Adipose tissue (tissue), 3 donors: ENCODE measurements around the gene SCN3B. TPM values are rescaled to one million over a fixed set of nuclear protein-coding genes. Genes with fewer than 3 reads are reported as not detected.

Experiments used
- H3K27ac ChIP-seq: one replicate; pipeline ENCODE4 v1.5.1; 2013; ENCODE audit warnings: low read depth, low read length
- WGBS, 3 donors: extraction: QIAGEN DNeasy Blood & Tissue Kit; methylation state at CpG; one replicate each; pipeline ENCODE4 v1.1.7; 2013; 5-methylcytosine and 5-hydroxymethylcytosine counted together
- polyA plus RNA-seq, 3 donors: library from polyadenylated mRNA; stranded (reverse); fragments of 200-250 nt; gene quantifications; one replicate each; pipeline ENCODE4 v1.2.3, GENCODE V29; 2013
- donor health status: healthy with polysubstance abuse.
- donor health status: Bipolar disorder and iron deficiency.
- donor health status: healthy.

The SCN3B gene, protein sequence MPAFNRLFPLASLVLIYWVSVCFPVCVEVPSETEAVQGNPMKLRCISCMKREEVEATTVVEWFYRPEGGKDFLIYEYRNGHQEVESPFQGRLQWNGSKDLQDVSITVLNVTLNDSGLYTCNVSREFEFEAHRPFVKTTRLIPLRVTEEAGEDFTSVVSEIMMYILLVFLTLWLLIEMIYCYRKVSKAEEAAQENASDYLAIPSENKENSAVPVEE
- 1 to 10 TPM in 2 of 3 donors, under 1 TPM in 1; 0.70 to 1.7 (median 1.6) TPM for polyA plus RNA-seq

DNA sequence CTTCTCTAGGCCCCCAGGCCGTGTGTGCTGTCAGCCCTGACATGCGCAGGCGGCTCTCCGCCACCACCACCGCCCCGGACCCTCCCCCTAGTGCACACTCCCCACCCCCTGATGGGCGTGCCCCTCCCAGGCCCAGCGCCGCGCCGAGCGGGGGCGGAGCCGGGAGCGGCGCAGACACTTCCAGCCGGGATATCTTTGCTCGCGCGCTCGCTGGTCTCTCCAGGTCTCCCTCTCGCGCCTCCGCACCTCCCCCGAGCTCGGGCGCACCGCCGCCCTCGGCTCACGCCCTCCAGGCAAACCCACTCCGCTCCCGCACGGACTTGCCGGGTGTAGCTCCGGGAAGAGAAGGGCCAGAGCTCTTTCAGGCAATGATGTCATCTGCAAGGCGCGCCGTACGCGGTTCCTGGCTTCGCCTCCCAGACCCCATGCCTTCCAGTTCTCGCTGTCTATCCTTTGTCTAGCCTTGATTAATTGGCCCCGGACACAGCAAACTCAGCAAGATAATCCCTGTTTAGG is at the start of gene SCN3B:
SCN3B (minus strand) TSS at position 59 of the 516 bp plus-strand sequence. CDS start 823 bp downstream, outside the sequence.
- no peak within 1 kb of the TSS for H3K27ac ChIP-seq
- WGBS, 3 donors: 1 to 2% (median 1%) methylated on average over 33 to 44 of the region's 44 CpGs

DNA sequence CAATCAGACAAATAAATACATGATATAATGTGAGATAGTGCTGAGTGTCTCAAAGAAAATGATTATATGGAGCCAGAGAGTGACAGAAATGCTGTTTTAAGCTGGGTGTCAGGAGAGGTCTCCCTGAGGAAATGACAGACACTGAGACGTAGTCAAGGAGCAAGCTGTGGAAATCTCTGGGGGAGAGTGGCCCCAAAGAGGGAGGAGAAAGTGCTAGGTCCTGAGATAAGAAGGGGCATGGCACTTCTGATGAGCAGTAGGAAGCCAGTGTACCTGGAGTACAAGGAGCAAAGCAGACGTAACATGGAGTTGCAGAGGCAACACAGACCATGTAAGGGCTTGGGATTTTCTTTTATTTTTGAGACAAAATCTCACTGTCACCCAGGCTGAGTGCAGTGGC is 48.3 kb upstream of the SCN3B start:
- 63 to 71% (median 69%) methylated on average over 2 of the region's 2 CpGs for WGBS, 3 donors
- H3K27ac ChIP-seq: no peak overlapping the region

DNA sequence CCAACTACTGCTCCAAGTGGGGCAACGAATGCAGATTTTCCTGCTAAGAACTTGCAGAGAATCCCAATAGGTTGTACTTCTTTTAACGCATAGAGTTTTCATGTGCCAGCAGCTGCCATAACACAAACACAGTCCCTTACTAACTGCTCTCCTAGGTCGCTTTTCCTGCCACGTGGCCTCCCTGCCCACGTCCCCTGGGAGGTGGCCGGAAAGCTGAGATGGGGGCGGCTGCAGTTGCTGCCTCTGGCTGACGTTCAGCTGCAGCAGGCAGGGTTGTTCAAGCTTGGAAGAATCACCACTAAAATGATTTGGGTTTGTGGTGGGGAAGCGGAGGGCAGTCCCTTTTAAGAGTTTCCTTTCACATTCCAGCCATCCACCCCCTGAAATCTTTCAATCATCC is 47.7 kb upstream of the SCN3B start:
- no peak overlapping the region for H3K27ac ChIP-seq
- WGBS, 3 donors: 49 to 55% (median 53%) methylated on average over 9 of the region's 9 CpGs

DNA sequence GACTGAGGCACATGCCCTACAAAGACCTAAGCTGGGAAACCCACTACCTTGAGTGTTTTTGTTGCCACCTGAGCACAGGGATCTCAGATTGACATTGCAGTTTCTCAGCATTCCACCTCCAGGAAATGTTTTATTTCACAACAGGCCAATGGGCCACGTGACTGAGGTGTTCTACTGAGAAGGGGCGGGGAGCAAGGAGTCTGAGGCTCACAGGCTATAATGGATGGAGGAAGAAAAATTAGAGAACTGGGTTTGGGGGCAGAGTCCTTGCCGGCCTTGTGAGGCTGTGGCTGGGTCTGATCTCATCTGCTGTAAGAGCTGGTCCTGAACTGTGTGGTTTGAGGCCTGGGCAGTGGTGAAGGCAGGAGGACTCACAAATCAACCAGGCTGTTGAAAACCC is 46.3 kb upstream of the SCN3B start:
- H3K27ac ChIP-seq: no peak overlapping the region
- 54 to 81% (median 63%) methylated on average over 3 of the region's 3 CpGs for WGBS, 3 donors

DNA sequence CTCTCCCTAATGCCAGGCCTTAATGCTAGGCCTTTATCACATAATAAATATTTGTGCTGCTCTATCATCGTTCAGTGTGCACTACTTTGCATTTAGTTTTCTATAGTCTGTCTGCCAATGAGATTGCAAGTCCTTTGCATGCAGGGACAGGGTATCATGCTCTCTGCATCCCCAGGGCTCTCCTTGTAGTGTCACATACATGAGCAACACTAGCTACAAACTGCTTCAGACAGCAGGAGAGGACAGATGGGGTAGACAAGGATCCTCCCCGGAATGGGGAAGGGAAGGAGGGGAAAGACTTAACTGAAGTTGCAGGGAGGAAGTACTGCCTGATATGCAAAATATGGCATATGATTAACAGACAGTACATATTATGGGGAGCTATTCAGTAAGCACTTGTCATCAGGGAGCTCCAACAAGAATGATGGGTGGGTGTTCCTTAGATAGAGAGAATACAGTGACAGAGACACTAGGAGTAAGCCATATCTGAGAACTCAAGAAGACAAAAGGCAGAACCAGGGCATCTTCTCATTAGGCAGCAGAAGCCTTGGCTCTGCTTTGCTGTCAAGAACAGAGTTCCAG is 44.2 kb upstream of the SCN3B start:
- WGBS, 3 donors: 22 to 56% (median 38%) methylated on average over 2 of the region's 2 CpGs
- no peak overlapping the region for H3K27ac ChIP-seq

DNA sequence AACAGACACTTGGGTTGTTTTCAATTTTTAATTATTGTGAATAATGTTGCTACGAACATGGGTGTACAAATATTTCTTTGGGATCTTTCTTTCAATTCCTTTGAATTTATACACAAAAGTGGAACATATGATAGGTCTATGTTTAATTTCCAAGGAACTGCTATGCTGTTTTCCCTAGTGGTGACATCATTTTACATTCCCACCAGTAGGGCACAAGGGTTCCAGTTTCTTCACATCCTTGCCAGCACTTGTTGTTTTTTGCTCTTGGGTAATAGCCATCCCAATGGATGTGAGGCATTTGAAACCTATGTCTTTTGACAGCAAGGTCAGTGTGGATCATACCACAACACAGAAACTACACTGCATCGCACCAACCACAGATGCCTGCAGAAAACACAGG is 41.8 kb upstream of the SCN3B start:
- WGBS, 3 donors: 49 to 91% (median 88%) methylated on average over 2 of the region's 2 CpGs
- H3K27ac ChIP-seq: no peak overlapping the region

DNA sequence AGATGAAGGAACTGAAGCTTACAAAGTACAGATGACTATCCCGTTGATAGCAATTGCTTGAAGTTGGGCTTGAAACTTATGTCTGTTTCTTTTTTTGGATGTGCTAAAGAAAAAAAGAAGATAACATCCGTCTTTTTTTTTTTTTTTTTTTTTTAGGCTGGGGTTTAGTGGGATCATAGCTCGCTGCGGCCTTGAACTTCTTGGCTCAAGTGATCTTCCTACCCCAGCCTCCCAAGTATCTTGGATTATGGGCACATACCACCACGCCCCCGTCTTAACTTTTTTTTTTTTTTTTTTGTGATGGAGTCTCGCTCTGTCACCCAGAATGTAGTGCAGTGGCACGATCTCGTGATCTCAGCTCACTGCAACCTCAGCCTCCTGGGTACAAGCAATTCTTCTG is 40.8 kb upstream of the SCN3B start:
- no peak overlapping the region for H3K27ac ChIP-seq
- 84 to 88% (median 87%) methylated on average over 9 of the region's 9 CpGs for WGBS, 3 donors

DNA sequence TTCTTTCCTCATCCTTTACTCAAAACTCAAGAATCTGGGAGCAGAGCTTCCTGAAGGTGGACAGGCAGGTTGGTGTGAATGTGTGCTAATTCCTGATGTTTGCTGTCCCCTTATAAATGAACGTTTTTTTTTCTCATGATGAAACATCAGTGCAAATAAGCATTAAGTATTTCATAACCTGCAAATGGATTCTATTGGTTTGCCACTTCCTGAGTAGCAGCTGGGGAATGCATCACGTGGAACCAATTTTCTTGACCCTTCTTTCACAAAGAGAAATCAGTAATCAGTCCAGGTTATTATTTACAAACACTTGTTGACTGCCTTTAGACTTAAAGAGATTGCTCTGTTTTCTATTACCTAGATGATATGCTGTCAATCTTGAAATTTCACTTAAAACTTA is 40.1 kb upstream of the SCN3B start:
- WGBS, 3 donors: 27 to 46% (median 31%) methylated on average over 2 of the region's 2 CpGs
- no peak overlapping the region for H3K27ac ChIP-seq

DNA sequence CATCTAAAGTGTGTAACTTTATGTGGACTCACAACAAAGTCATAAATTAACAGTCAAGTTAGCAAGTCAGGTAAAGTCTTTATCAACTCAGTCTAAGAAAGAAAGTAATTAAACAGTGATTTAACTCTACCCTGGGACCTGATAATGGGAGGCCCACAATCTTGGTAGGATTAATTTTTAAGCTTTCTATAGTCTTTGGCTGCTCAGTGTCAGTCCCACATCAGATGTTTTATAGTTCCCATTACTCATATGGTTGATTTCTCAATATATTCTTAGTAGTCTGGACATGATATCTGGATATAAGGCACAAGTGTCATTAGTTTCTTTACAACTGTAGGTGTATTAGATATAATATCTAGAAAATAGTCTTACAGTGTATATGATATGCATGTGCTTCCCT is 38.5 kb upstream of the SCN3B start:
- no peak overlapping the region for H3K27ac ChIP-seq

DNA sequence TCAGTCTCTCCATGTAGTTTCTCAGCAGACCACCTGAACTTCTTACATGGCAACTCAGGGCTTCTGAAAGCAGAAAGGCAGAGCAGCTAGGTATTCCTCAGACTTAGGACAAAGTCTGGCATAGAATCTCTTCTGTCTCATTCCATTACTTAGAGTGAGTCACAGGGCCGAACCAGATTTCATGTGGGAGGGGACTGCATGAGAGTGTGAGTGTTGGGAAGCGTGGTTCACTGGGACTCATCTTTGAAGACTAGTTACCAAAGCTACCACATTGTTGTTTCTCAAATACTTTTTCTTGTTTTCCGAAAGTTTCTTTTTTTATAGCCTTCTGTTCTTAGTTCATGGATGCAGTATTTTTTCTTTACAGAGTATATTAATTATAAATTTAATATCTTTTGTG is 36.1 kb upstream of the SCN3B start:
- WGBS, 3 donors: 72 to 83% (median 75%) methylated on average over 3 of the region's 3 CpGs
- H3K27ac ChIP-seq: no peak overlapping the region

DNA sequence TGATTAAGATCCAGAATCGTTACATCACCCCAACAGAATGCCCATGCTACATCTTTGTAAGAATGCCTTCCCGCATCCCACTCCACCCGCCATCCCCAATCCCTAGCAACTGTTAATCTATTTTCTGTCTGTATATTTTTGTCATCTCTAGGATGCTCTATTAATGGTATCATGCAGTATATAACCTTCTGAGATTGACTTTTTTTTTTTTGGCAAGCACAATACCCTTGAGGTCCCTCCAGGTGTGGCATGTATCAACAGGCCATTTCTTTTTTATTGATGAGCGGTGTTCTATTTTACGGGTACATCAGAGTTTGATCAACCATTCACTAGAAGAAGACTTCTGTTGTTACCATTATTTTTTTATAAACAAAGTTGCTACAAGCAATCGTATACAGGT is 30.2 kb upstream of the SCN3B start:
- no peak overlapping the region for H3K27ac ChIP-seq
- WGBS, 3 donors: 92 to 93% (median 92%) methylated on average over 6 of the region's 6 CpGs

DNA sequence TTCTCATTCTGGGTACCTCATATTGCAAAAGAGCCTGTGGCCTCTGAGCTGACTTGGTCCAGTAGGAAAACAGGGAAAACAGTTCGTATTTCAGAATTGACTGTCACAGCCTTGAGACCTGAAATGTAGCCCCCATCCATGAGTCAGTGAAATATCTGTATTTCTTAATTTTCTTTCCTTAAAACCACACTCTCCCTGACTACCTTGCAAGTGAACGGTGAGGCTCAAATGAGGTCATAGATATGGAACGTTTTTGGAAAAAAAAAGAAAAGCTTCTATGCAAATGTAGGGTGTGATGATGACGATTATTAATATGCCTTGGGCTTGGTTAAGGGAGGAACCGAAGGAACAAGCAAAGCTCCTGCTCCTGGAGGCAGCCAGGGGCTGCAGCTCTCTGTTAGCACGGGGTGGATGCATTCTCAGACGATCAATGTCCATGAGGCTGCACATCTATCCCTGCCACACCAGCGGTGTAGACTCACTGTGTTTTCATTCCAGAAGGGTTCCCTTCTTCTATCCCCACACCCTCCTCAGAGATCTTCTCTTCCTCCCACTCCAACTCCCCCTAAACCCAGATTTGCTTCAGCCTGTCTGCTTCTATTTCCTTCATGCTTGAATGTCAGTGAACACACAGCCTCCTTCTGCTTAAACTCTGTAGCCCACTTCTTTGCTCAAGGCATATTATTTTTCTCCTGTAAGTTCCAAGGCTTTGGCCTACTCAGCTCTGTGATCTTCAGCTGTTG is 29.2 kb upstream of the SCN3B start:
- no peak overlapping the region for H3K27ac ChIP-seq
- 42 to 55% (median 53%) methylated on average over 8 of the region's 8 CpGs for WGBS, 3 donors

DNA sequence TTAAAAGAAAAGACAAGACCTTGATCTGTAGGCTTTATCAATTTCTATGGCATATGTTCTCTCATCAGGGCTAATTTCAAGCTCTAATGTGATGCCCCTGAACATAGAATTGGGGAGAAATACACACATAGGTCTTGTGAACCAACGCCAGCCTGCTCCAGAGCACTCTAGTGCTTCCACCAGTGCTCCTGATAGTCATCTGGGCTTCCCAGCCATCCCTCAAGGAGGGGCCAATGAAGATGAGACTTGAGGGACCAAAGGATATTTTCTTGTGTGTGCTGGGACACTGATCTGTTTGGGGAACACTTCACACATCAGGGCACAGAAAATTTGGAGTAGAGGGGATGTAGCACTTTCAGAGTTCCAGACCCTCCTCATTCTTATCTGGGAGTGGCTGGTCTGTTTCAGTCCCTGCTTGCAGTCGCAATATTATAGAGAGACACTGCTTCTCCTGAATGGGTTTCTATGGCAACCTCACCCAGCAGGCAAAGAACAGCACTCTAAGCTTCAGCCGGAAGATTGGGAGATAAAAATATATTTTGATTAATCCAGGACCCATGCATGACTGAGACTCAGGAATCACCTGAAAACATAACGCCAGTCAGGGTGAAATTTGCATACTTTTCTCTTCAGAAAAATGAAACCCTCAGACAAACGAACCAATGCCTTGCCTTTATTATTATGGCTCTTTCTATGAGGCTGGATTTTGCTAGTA is 28.4 kb upstream of the SCN3B start:
- H3K27ac ChIP-seq: no peak overlapping the region
- 47 to 58% (median 53%) methylated on average over 5 of the region's 5 CpGs for WGBS, 3 donors

DNA sequence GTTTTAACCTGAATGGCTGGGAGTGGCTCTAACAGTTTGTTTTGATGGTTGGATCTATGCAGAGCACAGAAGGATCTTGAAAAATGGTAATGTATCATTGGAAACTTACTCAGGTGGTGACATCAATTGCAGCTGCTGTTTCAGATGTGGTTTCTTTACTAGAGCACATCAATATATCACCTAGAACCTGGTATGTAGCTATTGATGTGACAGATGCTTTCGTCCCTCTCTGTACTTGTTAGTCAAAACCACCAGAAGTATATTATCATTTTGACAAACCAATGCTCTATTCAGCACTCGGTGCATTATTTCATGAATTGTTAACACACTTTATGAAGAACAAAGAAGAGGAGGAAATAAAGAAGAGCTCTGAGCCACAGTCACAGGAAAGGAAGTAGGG is 26.6 kb upstream of the SCN3B start:
- H3K27ac ChIP-seq: no peak overlapping the region
- WGBS, 3 donors: 53 to 75% (median 56%) methylated on average over 2 of the region's 2 CpGs

DNA sequence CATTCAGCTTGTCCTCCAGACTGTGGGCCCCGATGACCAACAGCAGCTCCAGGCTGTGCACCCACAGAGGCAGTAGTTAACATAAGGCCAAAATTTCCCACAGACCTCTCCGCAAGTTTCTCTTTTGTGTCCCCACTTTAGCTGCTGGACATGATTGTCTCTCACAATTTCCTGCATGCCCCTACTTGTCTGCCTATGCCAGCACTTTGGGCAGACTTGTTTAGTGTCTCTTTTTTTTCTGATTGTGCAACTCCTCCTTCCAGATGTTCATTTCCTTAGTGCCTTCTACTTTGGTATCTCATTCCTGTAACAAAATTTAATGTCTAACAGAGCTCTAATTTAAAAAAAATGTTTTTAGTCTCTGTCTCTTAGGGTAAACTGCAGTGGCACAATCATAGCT is 23.8 kb upstream of the SCN3B start:
- 87 to 100% (median 90%) methylated on average over 2 of the region's 2 CpGs for WGBS, 3 donors
- H3K27ac ChIP-seq: no peak overlapping the region

DNA sequence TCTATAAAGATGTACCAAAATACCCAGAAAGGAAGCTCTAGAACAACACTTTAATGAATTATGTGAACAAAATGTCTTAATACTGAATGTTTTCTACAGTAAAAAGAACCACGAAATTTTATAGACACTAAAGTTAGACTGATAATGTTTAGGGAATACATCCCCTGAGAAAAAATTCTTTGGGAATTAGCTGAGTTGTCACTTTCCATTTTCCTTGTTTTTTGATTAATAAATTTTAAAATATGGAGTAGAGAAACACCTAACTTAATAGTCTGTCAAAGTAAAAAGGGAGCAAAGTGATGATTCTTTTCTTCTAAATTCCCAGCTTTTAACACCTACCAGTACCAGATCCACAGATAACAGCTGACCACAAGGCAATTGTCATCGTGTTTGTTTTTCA is 23.1 kb upstream of the SCN3B start:
- WGBS, 3 donors: 59 to 73% (median 73%) methylated on average over 2 of the region's 2 CpGs
- no peak overlapping the region for H3K27ac ChIP-seq

DNA sequence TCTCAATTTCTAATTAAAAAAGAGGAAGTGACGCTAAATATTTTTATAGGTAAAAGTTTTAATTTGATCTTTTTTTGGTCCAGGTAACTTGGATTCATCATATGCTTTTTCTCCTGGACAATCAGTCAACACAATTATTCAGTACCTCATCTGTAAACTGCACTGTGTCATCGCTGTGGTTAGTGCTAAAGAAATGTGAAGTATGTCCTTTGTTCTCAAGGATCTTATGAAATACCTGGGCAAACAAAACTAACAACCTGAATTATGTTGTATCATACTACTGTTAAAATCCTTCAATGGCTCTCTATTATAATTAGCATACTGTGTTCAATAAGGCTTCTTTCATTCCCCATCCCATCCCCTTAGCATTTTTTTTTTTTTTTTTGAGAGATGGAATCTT is 19.9 kb upstream of the SCN3B start:
- 44 to 60% (median 48%) methylated on average over 2 of the region's 2 CpGs for WGBS, 3 donors
- H3K27ac ChIP-seq: no peak overlapping the region

DNA sequence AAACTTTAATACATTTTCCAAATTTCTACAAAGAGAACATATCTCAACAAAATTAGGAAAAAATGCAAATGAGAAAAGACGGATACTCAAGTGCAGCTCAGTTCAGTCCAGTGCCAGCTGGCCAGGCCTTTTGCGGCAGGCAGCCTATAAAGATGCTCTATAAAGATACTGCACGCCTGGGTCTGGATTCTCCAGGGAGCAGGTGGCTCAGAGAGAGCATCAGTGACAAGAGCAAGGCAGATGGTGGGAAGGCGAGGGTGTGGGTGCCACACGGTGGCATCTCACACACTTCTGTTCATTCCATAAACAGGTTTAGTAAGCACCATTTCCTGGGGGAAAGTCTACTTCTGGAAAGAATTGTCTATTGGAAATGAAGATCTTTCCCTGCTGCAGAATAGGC is 18.1 kb upstream of the SCN3B start:
- 82 to 89% (median 85%) methylated on average over 5 of the region's 5 CpGs for WGBS, 3 donors
- H3K27ac ChIP-seq: no peak overlapping the region

DNA sequence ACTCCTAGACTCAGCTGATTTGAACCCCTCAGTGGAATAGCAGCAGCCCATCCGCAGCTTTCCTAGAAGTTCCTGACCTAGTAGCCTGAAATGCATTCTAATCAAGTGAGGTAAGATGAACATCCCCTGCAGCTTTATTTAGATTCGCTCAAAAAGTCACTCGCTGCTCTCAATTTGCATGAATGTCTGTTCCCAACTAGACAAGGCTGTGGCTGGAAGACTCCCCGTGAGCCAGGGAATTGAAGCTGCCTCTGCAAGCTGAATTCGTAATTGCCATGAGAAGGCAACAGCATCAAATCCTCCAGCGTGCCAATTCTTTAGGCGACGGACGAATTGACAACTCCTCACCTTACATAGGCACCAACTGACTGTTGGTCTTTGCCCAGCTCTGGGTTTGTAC is 17.1 kb upstream of the SCN3B start:
- no peak overlapping the region for H3K27ac ChIP-seq
- 60 to 82% (median 77%) methylated on average over 9 of the region's 9 CpGs for WGBS, 3 donors
